PC-3 (cell line): ENCODE results near the gene SMIM14.

Source experiments
- CTCF ChIP-seq: fragments of 300-600 bp; sonication (generic); conservative IDR thresholded peaks from 2 replicates; pipeline ENCODE4 v1.5.1; 2017; ENCODE audit warnings: antibody characterized with exemption, low read depth, mild to moderate bottlenecking, low read length
- EZH2phosphoT487 ChIP-seq: fragments of 300-600 bp; sonication (generic); IDR thresholded peaks from 2 replicates; pipeline ENCODE4 v1.6.1; 2018; ENCODE audit warnings: mild to moderate bottlenecking, antibody characterized with exemption, low read length, borderline replicate concordance

- TF ChIP-seq CTCF (no peak), EZH2phosphoT487 (no peak)
These were observed 11.3 kb downstream of the SMIM14 start for GRCh38 chr4:39627413-39627812.
